Nephron (organoid): ENCODE measurements around the gene COL4A3.
A peak's percentile ranks its signal among the peaks of the same experiment; 100 is the strongest.

ENCODE experiments used
- H3K27ac Mint-ChIP-seq, 3 experiments: 2 replicates each; pipeline ENCODE4 v1.8.0; 2020; ENCODE audit warnings: mixed read lengths in 3 of 3, mild to moderate bottlenecking in 2 of 3, moderate library complexity in 1 of 3
- H3K27me3 Mint-ChIP-seq: 2 replicates; pipeline ENCODE4 v1.8.0; 2021; ENCODE audit warnings: low read depth, mild to moderate bottlenecking, moderate library complexity, mixed read lengths
- H3K36me3 Mint-ChIP-seq: 2 replicates; pipeline ENCODE4 v1.8.0; 2020; ENCODE audit warnings: low read depth, mixed read lengths
- H3K4me1 Mint-ChIP-seq: 2 replicates; pipeline ENCODE4 v1.8.0; 2020; ENCODE audit warnings: mixed read lengths
- H3K4me3 Mint-ChIP-seq, 3 experiments: 2 replicates each; pipeline ENCODE4 v1.8.0; 2020; ENCODE audit warnings: mild to moderate bottlenecking in 3 of 3, mixed read lengths in 3 of 3, moderate library complexity in 2 of 3
- H3K9me3 Mint-ChIP-seq: 2 replicates; pipeline ENCODE4 v1.8.0; 2020; ENCODE audit warnings: mixed read lengths
- TF ChIP-seq, protein P1 (sequence below), 3 experiments: fragments of 200-600 bp; sonication (generic); IDR thresholded peaks; one replicate each; pipeline ENCODE4 v1.5.0; 2021; ENCODE audit warnings: antibody characterized with exemption in 3 of 3; ENCODE audit not compliant: unreplicated experiment in 3 of 3

COL4A3 gene

DNA sequence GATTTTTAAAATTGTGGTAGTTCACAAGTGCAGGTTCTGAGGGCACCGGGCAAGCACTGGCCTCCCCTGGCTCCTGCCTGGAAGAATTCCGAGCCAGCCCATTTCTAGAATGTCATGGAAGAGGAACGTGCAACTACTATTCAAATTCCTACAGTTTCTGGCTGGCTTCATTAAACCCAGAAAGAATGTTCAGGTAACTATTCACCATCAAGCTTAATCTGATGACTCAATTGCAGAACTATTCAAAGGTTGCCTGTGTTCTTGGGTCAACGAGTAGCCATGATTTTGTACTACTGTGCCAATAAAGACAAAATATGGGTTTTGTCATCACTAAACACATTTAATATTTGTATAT is 146.3 kb downstream of the COL4A3 start:
- Mint-ChIP-seq H3K4me1 (no peaks in the 10 kb centered on the region), H3K27ac (peak overlapping the region in 1 of 3 experiments; percentile 29), H3K9me3 (no peaks in the 10 kb centered on the region), H3K27me3 (no peaks in the 10 kb centered on the region), H3K4me3 (no peak overlapping the region), H3K36me3 (no peaks in the 10 kb centered on the region)
- TF ChIP-seq, protein P1, sequence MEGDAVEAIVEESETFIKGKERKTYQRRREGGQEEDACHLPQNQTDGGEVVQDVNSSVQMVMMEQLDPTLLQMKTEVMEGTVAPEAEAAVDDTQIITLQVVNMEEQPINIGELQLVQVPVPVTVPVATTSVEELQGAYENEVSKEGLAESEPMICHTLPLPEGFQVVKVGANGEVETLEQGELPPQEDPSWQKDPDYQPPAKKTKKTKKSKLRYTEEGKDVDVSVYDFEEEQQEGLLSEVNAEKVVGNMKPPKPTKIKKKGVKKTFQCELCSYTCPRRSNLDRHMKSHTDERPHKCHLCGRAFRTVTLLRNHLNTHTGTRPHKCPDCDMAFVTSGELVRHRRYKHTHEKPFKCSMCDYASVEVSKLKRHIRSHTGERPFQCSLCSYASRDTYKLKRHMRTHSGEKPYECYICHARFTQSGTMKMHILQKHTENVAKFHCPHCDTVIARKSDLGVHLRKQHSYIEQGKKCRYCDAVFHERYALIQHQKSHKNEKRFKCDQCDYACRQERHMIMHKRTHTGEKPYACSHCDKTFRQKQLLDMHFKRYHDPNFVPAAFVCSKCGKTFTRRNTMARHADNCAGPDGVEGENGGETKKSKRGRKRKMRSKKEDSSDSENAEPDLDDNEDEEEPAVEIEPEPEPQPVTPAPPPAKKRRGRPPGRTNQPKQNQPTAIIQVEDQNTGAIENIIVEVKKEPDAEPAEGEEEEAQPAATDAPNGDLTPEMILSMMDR (IDR thresholded peaks at IDR 0.05; ENCODE audit: unreplicated experiment in 3 of 3), result no peak

GRCh38 chr2:227311861-227312506 is 147.6 kb downstream of the COL4A3 start:
- Mint-ChIP-seq H3K27me3 (no peaks in the 10 kb centered on the region), H3K4me3 (no peak overlapping the region), H3K4me1 (no peaks in the 10 kb centered on the region), H3K27ac (no peak overlapping the region), H3K36me3 (no peaks in the 10 kb centered on the region), H3K9me3 (no peaks in the 10 kb centered on the region)
- TF ChIP-seq, protein P1 (IDR thresholded peaks at IDR 0.05; ENCODE audit: unreplicated experiment in 3 of 3), result no peak

DNA sequence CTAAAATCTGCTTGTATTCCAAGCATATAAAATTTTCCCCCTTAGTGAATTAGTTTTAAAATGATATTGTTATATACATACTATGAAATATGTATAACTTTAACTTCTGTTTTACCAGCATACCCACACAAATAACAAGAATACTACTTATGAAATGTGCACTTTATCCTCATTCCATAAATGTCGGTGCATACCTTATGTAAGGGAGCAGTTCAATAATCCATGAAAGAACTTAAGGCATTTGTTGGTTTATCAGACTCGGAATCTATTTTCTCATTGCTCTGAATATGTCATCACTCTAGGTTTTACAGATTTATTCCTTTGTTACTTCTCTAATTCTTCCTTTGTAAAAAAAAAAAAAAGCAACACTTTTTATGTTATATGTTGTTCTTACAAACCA is 148.2 kb downstream of the COL4A3 start:
- Mint-ChIP-seq H3K27ac (no peak overlapping the region), H3K4me1 (no peaks in the 10 kb centered on the region), H3K9me3 (peaks cover 1% of the 10 kb centered on the region), H3K4me3 (no peak overlapping the region), H3K27me3 (no peaks in the 10 kb centered on the region), H3K36me3 (no peaks in the 10 kb centered on the region)
- TF ChIP-seq, protein P1 (IDR thresholded peaks at IDR 0.05; ENCODE audit: unreplicated experiment in 3 of 3), result no peak

DNA sequence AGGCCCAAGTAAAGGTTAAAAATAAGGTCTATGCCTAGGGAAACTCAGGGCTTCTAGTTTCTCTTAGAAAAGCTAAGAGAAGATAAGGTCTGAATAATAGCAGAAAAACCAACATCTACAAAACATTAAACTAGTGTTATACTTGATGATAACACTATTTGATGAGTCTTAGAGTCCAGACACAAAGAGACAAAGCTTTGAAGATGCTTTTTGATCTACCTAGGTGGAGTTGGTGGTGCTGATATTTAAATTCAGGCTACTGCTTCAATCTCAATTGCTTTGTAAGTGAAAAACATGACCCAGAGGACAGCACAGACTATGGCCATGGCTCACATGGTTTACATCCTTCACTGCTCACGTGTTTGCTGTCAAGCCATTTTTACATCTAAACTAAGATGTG is 148.9 kb downstream of the COL4A3 start:
- Mint-ChIP-seq H3K4me1 (no peaks in the 10 kb centered on the region), H3K36me3 (no peaks in the 10 kb centered on the region), H3K4me3 (no peak overlapping the region), H3K27ac (no peak overlapping the region), H3K9me3 (peaks cover 2% of the 10 kb centered on the region), H3K27me3 (no peaks in the 10 kb centered on the region)
- TF ChIP-seq, protein P1 (IDR thresholded peaks at IDR 0.05; ENCODE audit: unreplicated experiment in 3 of 3), result no peak

DNA sequence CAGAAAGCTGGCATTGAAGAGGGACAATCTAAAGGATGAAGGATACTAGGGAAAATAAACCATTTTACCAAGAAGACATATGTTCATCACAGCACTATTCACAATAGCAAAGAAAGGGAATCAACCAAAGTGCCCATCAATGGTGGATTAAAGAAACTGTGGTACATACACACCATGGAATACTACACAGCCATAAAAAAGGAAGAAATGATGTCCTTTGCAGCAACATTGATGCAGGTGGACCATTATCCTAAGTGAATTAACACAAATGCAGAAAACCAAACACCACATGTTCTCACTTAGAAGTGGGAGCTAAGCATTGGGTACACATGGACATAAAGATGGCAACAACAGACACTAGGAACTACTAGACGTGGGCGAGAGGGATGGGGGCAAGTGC is 153.4 kb downstream of the COL4A3 start:
- H3K27me3 Mint-ChIP-seq, result no peaks in the 10 kb centered on the region
- H3K27ac Mint-ChIP-seq, result no peak overlapping the region
- no peak overlapping the region for H3K4me3 Mint-ChIP-seq
- peaks cover 2% of the 10 kb centered on the region for H3K36me3 Mint-ChIP-seq
- peaks cover 8% of the 10 kb centered on the region for H3K9me3 Mint-ChIP-seq
- TF ChIP-seq, protein P1 (IDR thresholded peaks at IDR 0.05; ENCODE audit: unreplicated experiment in 3 of 3), result no peak
- H3K4me1 Mint-ChIP-seq, result no peaks in the 10 kb centered on the region
